Measurements from ENCODE around the gene NFKBIL1.

Gene NFKBIL1

GRCh38 chr6:31538805-31539400 lies 8.5 kb upstream of the NFKBIL1 start:
- H3K9me3 ChIP-seq (ENCODE audit: control insufficient read depth, low read depth, low read length), result no peaks in the 10 kb centered on the region
- peaks cover 63% of the 10 kb centered on the region for H3K36me3 ChIP-seq (ENCODE audit: control insufficient read depth, low read depth, low read length)
- no peak overlapping the region for H3K9ac ChIP-seq (ENCODE audit: low read length)
- H3K27me3 ChIP-seq (ENCODE audit: control insufficient read depth, insufficient read depth, low read length), result no peaks in the 10 kb centered on the region
- peaks cover 13% of the 10 kb centered on the region for H3K4me1 ChIP-seq (ENCODE audit: control insufficient read depth, low read depth, low read length)
- H3K4me3 ChIP-seq (ENCODE audit: low read length), result peak overlapping the region; percentile 87
- no peak overlapping the region for H3K27ac ChIP-seq (ENCODE audit: low read length)

- H3K4me1 ChIP-seq (ENCODE audit: control insufficient read depth, low read depth, low read length), result peaks cover 13% of the 10 kb centered on the region
- H3K27ac ChIP-seq (ENCODE audit: low read length), result no peak overlapping the region
- H3K27me3 ChIP-seq (ENCODE audit: control insufficient read depth, insufficient read depth, low read length), result no peaks in the 10 kb centered on the region
- peaks cover 46% of the 10 kb centered on the region for H3K36me3 ChIP-seq (ENCODE audit: control insufficient read depth, low read depth, low read length)
- peak overlapping the region; percentile 98 for H3K9ac ChIP-seq (ENCODE audit: low read length)
- no peaks in the 10 kb centered on the region for H3K9me3 ChIP-seq (ENCODE audit: control insufficient read depth, low read depth, low read length)
- peak overlapping the region; percentile 87 for H3K4me3 ChIP-seq (ENCODE audit: low read length)
These were observed 6.8 kb upstream of the NFKBIL1 start for GRCh38 chr6:31540640-31541039.

GRCh38 chr6:31541059-31541657 lies 6.2 kb upstream of the NFKBIL1 start:
- Histone ChIP-seq H3K27me3 (ENCODE audit: control insufficient read depth, insufficient read depth, low read length) (no peaks in the 10 kb centered on the region), H3K36me3 (ENCODE audit: control insufficient read depth, low read depth, low read length) (peaks cover 40% of the 10 kb centered on the region), H3K9ac (ENCODE audit: low read length) (peak overlapping the region; percentile 98), H3K27ac (ENCODE audit: low read length) (peak overlapping the region; percentile 96), H3K4me3 (ENCODE audit: low read length) (peak overlapping the region; percentile 87), H3K4me1 (ENCODE audit: control insufficient read depth, low read depth, low read length) (peaks cover 15% of the 10 kb centered on the region), H3K9me3 (ENCODE audit: control insufficient read depth, low read depth, low read length) (no peaks in the 10 kb centered on the region)

- Histone ChIP-seq H3K36me3 (ENCODE audit: control insufficient read depth, low read depth, low read length) (peaks cover 33% of the 10 kb centered on the region), H3K9me3 (ENCODE audit: control insufficient read depth, low read depth, low read length) (no peaks in the 10 kb centered on the region), H3K27ac (ENCODE audit: low read length) (peak within 1 kb of the TSS; percentile 96), H3K4me1 (ENCODE audit: control insufficient read depth, low read depth, low read length) (peaks cover 17% of the 10 kb centered on the region), H3K4me3 (ENCODE audit: low read length) (peak within 1 kb of the TSS; percentile 87), H3K9ac (ENCODE audit: low read length) (peak within 1 kb of the TSS; percentile 98), H3K27me3 (ENCODE audit: control insufficient read depth, insufficient read depth, low read length) (no peaks in the 10 kb centered on the region)
These were observed 5.5 kb upstream of the NFKBIL1 start, which contains the start of gene DDX39B for GRCh38 chr6:31541658-31542521. DDX39B (minus strand) TSS chr6:31542003; CDS start chr6:31540532, 1,471 bp downstream.

GRCh38 chr6:31543639-31544038 lies 3.8 kb upstream of the NFKBIL1 start:
- Histone ChIP-seq H3K27ac (ENCODE audit: low read length) (no peak overlapping the region), H3K4me3 (ENCODE audit: low read length) (no peak overlapping the region), H3K36me3 (ENCODE audit: control insufficient read depth, low read depth, low read length) (peaks cover 22% of the 10 kb centered on the region), H3K4me1 (ENCODE audit: control insufficient read depth, low read depth, low read length) (peaks cover 17% of the 10 kb centered on the region), H3K9ac (ENCODE audit: low read length) (no peak overlapping the region), H3K27me3 (ENCODE audit: control insufficient read depth, insufficient read depth, low read length) (no peaks in the 10 kb centered on the region), H3K9me3 (ENCODE audit: control insufficient read depth, low read depth, low read length) (no peaks in the 10 kb centered on the region)

- H3K9ac ChIP-seq (ENCODE audit: low read length), result no peak overlapping the region
These were observed 2.7 kb upstream of the NFKBIL1 start for GRCh38 chr6:31544676-31545075.

GRCh38 chr6:31545291-31545690 lies 2.1 kb upstream of the NFKBIL1 start:
- H3K9me3 ChIP-seq (ENCODE audit: control insufficient read depth, low read depth, low read length), result no peaks in the 10 kb centered on the region
- H3K9ac ChIP-seq (ENCODE audit: low read length), result no peak overlapping the region
- no peak overlapping the region for H3K4me3 ChIP-seq (ENCODE audit: low read length)
- H3K36me3 ChIP-seq (ENCODE audit: control insufficient read depth, low read depth, low read length), result peaks cover 17% of the 10 kb centered on the region
- H3K27me3 ChIP-seq (ENCODE audit: control insufficient read depth, insufficient read depth, low read length), result no peaks in the 10 kb centered on the region
- no peak overlapping the region for H3K27ac ChIP-seq (ENCODE audit: low read length)
- peaks cover 8% of the 10 kb centered on the region for H3K4me1 ChIP-seq (ENCODE audit: control insufficient read depth, low read depth, low read length)

More at GRCh38 chr6:31544676-31545075, 2.7 kb upstream of the NFKBIL1 start:
- no peak overlapping the region for H3K4me3 ChIP-seq (ENCODE audit: low read length)
- H3K36me3 ChIP-seq (ENCODE audit: control insufficient read depth, low read depth, low read length), result peaks cover 20% of the 10 kb centered on the region
- H3K9me3 ChIP-seq (ENCODE audit: control insufficient read depth, low read depth, low read length), result no peaks in the 10 kb centered on the region
- peaks cover 12% of the 10 kb centered on the region for H3K4me1 ChIP-seq (ENCODE audit: control insufficient read depth, low read depth, low read length)
- no peak overlapping the region for H3K27ac ChIP-seq (ENCODE audit: low read length)
- H3K27me3 ChIP-seq (ENCODE audit: control insufficient read depth, insufficient read depth, low read length), result no peaks in the 10 kb centered on the region

- H3K4me1 ChIP-seq (ENCODE audit: control insufficient read depth, low read depth, low read length), result peaks cover 8% of the 10 kb centered on the region
- H3K27me3 ChIP-seq (ENCODE audit: control insufficient read depth, insufficient read depth, low read length), result no peaks in the 10 kb centered on the region
- H3K9ac ChIP-seq (ENCODE audit: low read length), result peak within 1 kb of the TSS; percentile 79
These were observed 960 bp upstream of the NFKBIL1 start, which contains the start of gene ATP6V1G2 for GRCh38 chr6:31546339-31546957. ATP6V1G2 (minus strand) TSS chr6:31546608; CDS start chr6:31546559, 49 bp downstream.

GRCh38 chr6:31547727-31548543 lies 527 bp downstream of the NFKBIL1 start:
- Histone ChIP-seq H3K9me3 (ENCODE audit: control insufficient read depth, low read depth, low read length) (no peaks in the 10 kb centered on the region), H3K9ac (ENCODE audit: low read length) (peak overlapping the region; percentile 63), H3K27me3 (ENCODE audit: control insufficient read depth, insufficient read depth, low read length) (no peaks in the 10 kb centered on the region), H3K4me3 (ENCODE audit: low read length) (peak overlapping the region; percentile 87), H3K36me3 (ENCODE audit: control insufficient read depth, low read depth, low read length) (peaks cover 18% of the 10 kb centered on the region), H3K4me1 (ENCODE audit: control insufficient read depth, low read depth, low read length) (peaks cover 8% of the 10 kb centered on the region), H3K27ac (ENCODE audit: low read length) (peak overlapping the region; percentile 37)

More at GRCh38 chr6:31546339-31546957, 960 bp upstream of the NFKBIL1 start, which contains the start of gene ATP6V1G2:
- H3K36me3 ChIP-seq (ENCODE audit: control insufficient read depth, low read depth, low read length), result peaks cover 18% of the 10 kb centered on the region
- peak within 1 kb of the TSS; percentile 87 for H3K4me3 ChIP-seq (ENCODE audit: low read length)
- H3K9me3 ChIP-seq (ENCODE audit: control insufficient read depth, low read depth, low read length), result no peaks in the 10 kb centered on the region
- peak within 1 kb of the TSS; percentile 70 for H3K27ac ChIP-seq (ENCODE audit: low read length)

- H3K4me1 ChIP-seq (ENCODE audit: control insufficient read depth, low read depth, low read length), result peaks cover 5% of the 10 kb centered on the region
These were observed 1.1 kb downstream of the NFKBIL1 start for GRCh38 chr6:31548544-31548873.

More at GRCh38 chr6:31548544-31548873, 1.1 kb downstream of the NFKBIL1 start:
- H3K9ac ChIP-seq (ENCODE audit: low read length), result no peak overlapping the region
- no peaks in the 10 kb centered on the region for H3K9me3 ChIP-seq (ENCODE audit: control insufficient read depth, low read depth, low read length)
- no peak overlapping the region for H3K27ac ChIP-seq (ENCODE audit: low read length)
- peaks cover 18% of the 10 kb centered on the region for H3K36me3 ChIP-seq (ENCODE audit: control insufficient read depth, low read depth, low read length)
- no peak overlapping the region for H3K4me3 ChIP-seq (ENCODE audit: low read length)
- H3K27me3 ChIP-seq (ENCODE audit: control insufficient read depth, insufficient read depth, low read length), result no peaks in the 10 kb centered on the region
